OCI-LY1 (cell line): ENCODE results near the gene REXO1.

Experiments used
- CTCF ChIP-seq: fragments of 200-600 bp; sonication (generic), shearing (Covaris generic); IDR thresholded peaks from 2 replicates; pipeline ENCODE4 v1.5.1; 2017; ENCODE audit warnings: mild to moderate bottlenecking, antibody characterized with exemption, low read length, moderate library complexity, mixed read lengths
- EZH2 ChIP-seq: fragments of 200-600 bp; sonication (generic), shearing (Covaris generic); IDR thresholded peaks from 2 replicates; pipeline ENCODE4 v1.8.0; 2017; ENCODE audit warnings: borderline replicate concordance, mixed run types, mild to moderate bottlenecking, antibody characterized with exemption, low read length, moderate library complexity, mixed read lengths

DNA sequence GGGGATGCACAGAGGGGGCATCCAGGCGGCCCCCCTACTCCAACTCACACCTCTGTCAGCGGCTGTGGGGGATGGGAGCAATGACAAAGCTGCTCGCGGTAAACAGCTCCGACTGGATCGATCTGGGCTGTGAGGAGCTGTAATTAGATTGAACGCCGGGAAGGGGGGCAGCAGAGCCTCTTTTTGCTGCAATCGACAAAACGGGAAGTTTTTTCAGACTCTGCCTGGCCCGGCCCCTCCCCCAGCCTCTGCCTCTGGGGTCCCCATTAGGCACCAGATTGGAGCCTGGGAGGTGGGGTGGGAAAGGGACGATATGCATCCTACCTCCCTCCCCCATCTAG lies 78.7 kb downstream of the REXO1 start:
- TF ChIP-seq CTCF (no peak), EZH2 (no peak)
